Measurements from ENCODE around the gene HSF4. TPM values are rescaled to one million over a fixed set of nuclear protein-coding genes. Genes with fewer than 3 reads are reported as not detected.

HSF4 gene
- total and polyA plus RNA-seq, 7 experiments from 2014 or later = 9.9 to 150 (median 15.5) TPM; not detected in 2

GRCh38 chr16:67201411-67202345 lies 37.1 kb downstream of the HSF4 start:
- no peak overlapping the region for H3K4me3 ChIP-seq (ENCODE audit: low read length)
- CTCF ChIA-PET = no interaction called here
- POLR2A ChIA-PET = interaction anchor here (1.1 kb wide), 1 partner anchor 8 kb away, joined by 3 read pairs; no protein-coding TSS in a partner anchor
- peaks cover 2 to 12% (median 4%) of the 10 kb centered on the region in 7 donors for H3K4me1 Mint-ChIP-seq
- DNase-seq (no peak), ATAC-seq (no peak)
- intact Hi-C loops (cut with micrococcal nuclease) = no loop called here
- H3K9me3 Mint-ChIP-seq = no peaks in the 10 kb centered on the region
- H3K9me3 ChIP-seq (ENCODE audit: control insufficient read depth in 2 of 3, low read length in 3 of 3) = no peaks in the 10 kb centered on the region
- H3K4me1 ChIP-seq (ENCODE audit: control insufficient read depth in 2 of 2, insufficient read depth in 2 of 2, low read length in 2 of 2) = no peaks in the 10 kb centered on the region
- no peak overlapping the region for H3K27ac Mint-ChIP-seq
- H3K27ac ChIP-seq (ENCODE audit: low read depth, low read length) = no peak overlapping the region
- peaks cover 0 to 7% (median 3%) of the 10 kb centered on the region in 5 donors for H3K36me3 Mint-ChIP-seq
- H3K36me3 ChIP-seq (ENCODE audit: control insufficient read depth in 2 of 3, insufficient read depth in 3 of 3, low read length in 3 of 3) = peaks cover 0 to 68% (median 13%) of the 10 kb centered on the region in 3 experiments
- no peak overlapping the region for H3K4me3 Mint-ChIP-seq
- H3K27me3 Mint-ChIP-seq = no peaks in the 10 kb centered on the region
- H3K27me3 ChIP-seq (ENCODE audit: control insufficient read depth in 2 of 2, insufficient read depth in 2 of 2, low read length in 2 of 2) = no peaks in the 10 kb centered on the region

GRCh38 chr16:67202426-67202825 lies 37.9 kb downstream of the HSF4 start:
- ChIA-PET CTCF (no interaction called here), POLR2A (interaction anchor here (1.1 kb wide), 1 partner anchor 9 kb away, joined by 3 read pairs; no protein-coding TSS in a partner anchor)
- Mint-ChIP-seq H3K4me1 (peaks cover 0 to 8% (median 0%) of the 10 kb centered on the region in 7 donors), H3K36me3 (peaks cover 0 to 3% (median 0%) of the 10 kb centered on the region in 5 donors), H3K27me3 (no peaks in the 10 kb centered on the region), H3K9me3 (no peaks in the 10 kb centered on the region), H3K4me3 (no peak overlapping the region), H3K27ac (no peak overlapping the region)
- intact Hi-C loops (cut with micrococcal nuclease) = no loop called here
- ATAC-seq = no peak
- no peak overlapping the region for H3K4me3 ChIP-seq (ENCODE audit: low read length)
- no peaks in the 10 kb centered on the region for H3K27me3 ChIP-seq (ENCODE audit: control insufficient read depth in 2 of 2, insufficient read depth in 2 of 2, low read length in 2 of 2)
- peaks cover 0 to 60% (median 5%) of the 10 kb centered on the region in 3 experiments for H3K36me3 ChIP-seq (ENCODE audit: control insufficient read depth in 2 of 3, insufficient read depth in 3 of 3, low read length in 3 of 3)
- H3K4me1 ChIP-seq (ENCODE audit: control insufficient read depth in 2 of 2, insufficient read depth in 2 of 2, low read length in 2 of 2) = no peaks in the 10 kb centered on the region
- H3K27ac ChIP-seq (ENCODE audit: low read depth, low read length) = no peak overlapping the region
- H3K9me3 ChIP-seq (ENCODE audit: control insufficient read depth in 2 of 3, low read length in 3 of 3) = no peaks in the 10 kb centered on the region
- no peak for DNase-seq

- no peak for ATAC-seq
- Mint-ChIP-seq H3K36me3 (peaks cover 0 to 3% (median 0%) of the 10 kb centered on the region in 5 donors), H3K9me3 (no peaks in the 10 kb centered on the region), H3K27ac (no peak overlapping the region), H3K4me1 (peaks cover 0 to 5% (median 0%) of the 10 kb centered on the region in 7 donors), H3K4me3 (no peak overlapping the region), H3K27me3 (no peaks in the 10 kb centered on the region)
- Histone ChIP-seq H3K36me3 (ENCODE audit: control insufficient read depth in 2 of 3, insufficient read depth in 3 of 3, low read length in 3 of 3) (peaks cover 0 to 54% (median 3%) of the 10 kb centered on the region in 3 experiments), H3K9me3 (ENCODE audit: control insufficient read depth in 2 of 3, low read length in 3 of 3) (no peaks in the 10 kb centered on the region), H3K4me3 (ENCODE audit: low read length) (no peak overlapping the region), H3K27ac (ENCODE audit: low read depth, low read length) (no peak overlapping the region), H3K27me3 (ENCODE audit: control insufficient read depth in 2 of 2, insufficient read depth in 2 of 2, low read length in 2 of 2) (no peaks in the 10 kb centered on the region), H3K4me1 (ENCODE audit: control insufficient read depth in 2 of 2, insufficient read depth in 2 of 2, low read length in 2 of 2) (no peaks in the 10 kb centered on the region)
- ChIA-PET POLR2A (interaction anchor here (1.1 kb wide), 1 partner anchor 10 kb away, joined by 3 read pairs; no protein-coding TSS in a partner anchor), CTCF (no interaction called here)
- intact Hi-C loops (cut with micrococcal nuclease) = no loop called here
- DNase-seq = no peak
Observed at GRCh38 chr16:67202956-67203493, 38.5 kb downstream of the HSF4 start.

- H3K27ac Mint-ChIP-seq = no peak overlapping the region
Observed at GRCh38 chr16:67204076-67204475, 39.5 kb downstream of the HSF4 start.

GRCh38 chr16:67206129-67206837 lies 41.7 kb downstream of the HSF4 start:
- Mint-ChIP-seq H3K4me1 (peaks cover 0 to 3% (median 0%) of the 10 kb centered on the region in 7 donors), H3K9me3 (peaks cover 0 to 1% (median 0%) of the 10 kb centered on the region in 11 donors), H3K27ac (peak overlapping the region in 3 of 9 donors; percentile 10 to 40 (median 34)), H3K27me3 (no peaks in the 10 kb centered on the region), H3K36me3 (no peaks in the 10 kb centered on the region), H3K4me3 (no peak overlapping the region)
- ChIA-PET POLR2A (no interaction called here), CTCF (no interaction called here)
- Histone ChIP-seq H3K9me3 (ENCODE audit: control insufficient read depth in 2 of 3, low read length in 3 of 3) (no peaks in the 10 kb centered on the region), H3K36me3 (ENCODE audit: control insufficient read depth in 2 of 3, insufficient read depth in 3 of 3, low read length in 3 of 3) (peaks cover 0 to 35% (median 3%) of the 10 kb centered on the region in 3 experiments), H3K4me1 (ENCODE audit: control insufficient read depth in 2 of 2, insufficient read depth in 2 of 2, low read length in 2 of 2) (no peaks in the 10 kb centered on the region), H3K27ac (ENCODE audit: low read depth, low read length) (no peak overlapping the region), H3K27me3 (ENCODE audit: control insufficient read depth in 2 of 2, insufficient read depth in 2 of 2, low read length in 2 of 2) (no peaks in the 10 kb centered on the region), H3K4me3 (ENCODE audit: low read length) (no peak overlapping the region)
- no peak for ATAC-seq
- no peak for DNase-seq
- intact Hi-C loops (cut with micrococcal nuclease) = no loop called here

More at GRCh38 chr16:67204076-67204475, 39.5 kb downstream of the HSF4 start:
- no peak for ATAC-seq
- CTCF ChIA-PET = no interaction called here
- Histone ChIP-seq H3K9me3 (ENCODE audit: control insufficient read depth in 2 of 3, low read length in 3 of 3) (no peaks in the 10 kb centered on the region), H3K4me3 (ENCODE audit: low read length) (no peak overlapping the region), H3K27me3 (ENCODE audit: control insufficient read depth in 2 of 2, insufficient read depth in 2 of 2, low read length in 2 of 2) (no peaks in the 10 kb centered on the region), H3K4me1 (ENCODE audit: control insufficient read depth in 2 of 2, insufficient read depth in 2 of 2, low read length in 2 of 2) (no peaks in the 10 kb centered on the region), H3K36me3 (ENCODE audit: control insufficient read depth in 2 of 3, insufficient read depth in 3 of 3, low read length in 3 of 3) (peaks cover 0 to 45% (median 3%) of the 10 kb centered on the region in 3 experiments), H3K27ac (ENCODE audit: low read depth, low read length) (no peak overlapping the region)
- POLR2A ChIA-PET = interaction anchor here (1.5 kb wide), 1 partner anchor 10 kb away, joined by 3 read pairs; no protein-coding TSS in a partner anchor
- H3K9me3 Mint-ChIP-seq = peaks cover 0 to 1% (median 0%) of the 10 kb centered on the region in 11 donors
- intact Hi-C loops (cut with micrococcal nuclease) = no loop called here
- peaks cover 0 to 3% (median 0%) of the 10 kb centered on the region in 5 donors for H3K36me3 Mint-ChIP-seq
- H3K4me1 Mint-ChIP-seq = peaks cover 0 to 5% (median 0%) of the 10 kb centered on the region in 7 donors
- no peak for DNase-seq
- no peak overlapping the region for H3K4me3 Mint-ChIP-seq
- H3K27me3 Mint-ChIP-seq = no peaks in the 10 kb centered on the region

- H3K4me1 Mint-ChIP-seq = peaks cover 0 to 3% (median 0%) of the 10 kb centered on the region in 7 donors
- no peaks in the 10 kb centered on the region for H3K9me3 ChIP-seq (ENCODE audit: control insufficient read depth in 2 of 3, low read length in 3 of 3)
- no peak overlapping the region for H3K27ac ChIP-seq (ENCODE audit: low read depth, low read length)
- H3K27me3 ChIP-seq (ENCODE audit: control insufficient read depth in 2 of 2, insufficient read depth in 2 of 2, low read length in 2 of 2) = no peaks in the 10 kb centered on the region
- CTCF ChIA-PET = interaction anchor here (0.6 kb wide), 1 partner anchor 521 kb away, joined by 3 read pairs; no protein-coding TSS in a partner anchor
- POLR2A ChIA-PET = no interaction called here
- no peaks in the 10 kb centered on the region for H3K27me3 Mint-ChIP-seq
- no peak for ATAC-seq
- intact Hi-C loops (cut with micrococcal nuclease) = no loop called here
- no peaks in the 10 kb centered on the region for H3K4me1 ChIP-seq (ENCODE audit: control insufficient read depth in 2 of 2, insufficient read depth in 2 of 2, low read length in 2 of 2)
- H3K9me3 Mint-ChIP-seq = peaks cover 0 to 1% (median 0%) of the 10 kb centered on the region in 11 donors
- peaks cover 0 to 30% (median 0%) of the 10 kb centered on the region in 3 experiments for H3K36me3 ChIP-seq (ENCODE audit: control insufficient read depth in 2 of 3, insufficient read depth in 3 of 3, low read length in 3 of 3)
- H3K4me3 Mint-ChIP-seq = no peak overlapping the region
- H3K4me3 ChIP-seq (ENCODE audit: low read length) = no peak overlapping the region
- peaks cover 0 to 3% (median 0%) of the 10 kb centered on the region in 5 donors for H3K36me3 Mint-ChIP-seq
- no peak for DNase-seq
- peak overlapping the region in 1 of 9 donors; percentile 10 for H3K27ac Mint-ChIP-seq
Observed at GRCh38 chr16:67206838-67207248, 42.3 kb downstream of the HSF4 start.

All from naive thymus-derived CD4-positive, alpha-beta T cell (primary cell).